Stimulated activated CD4-positive, alpha-beta T cell treated with anti-CD3 and anti-CD28 coated beads, Interleukin-15, amount 100 ng/mL, for 48 hours (primary cell): Measurements from ENCODE around the gene LDB2.

Experiments used
- DNase-seq, 2 donors: peaks; one replicate each; pipeline ENCODE4 v3.0.0-alpha.2; 2020; ENCODE audit warnings: low read depth in 2 of 2

Gene LDB2

GRCh38 chr4:16802044-16802443 lies 96.4 kb downstream of the LDB2 start:
- no peak for DNase-seq

DNA sequence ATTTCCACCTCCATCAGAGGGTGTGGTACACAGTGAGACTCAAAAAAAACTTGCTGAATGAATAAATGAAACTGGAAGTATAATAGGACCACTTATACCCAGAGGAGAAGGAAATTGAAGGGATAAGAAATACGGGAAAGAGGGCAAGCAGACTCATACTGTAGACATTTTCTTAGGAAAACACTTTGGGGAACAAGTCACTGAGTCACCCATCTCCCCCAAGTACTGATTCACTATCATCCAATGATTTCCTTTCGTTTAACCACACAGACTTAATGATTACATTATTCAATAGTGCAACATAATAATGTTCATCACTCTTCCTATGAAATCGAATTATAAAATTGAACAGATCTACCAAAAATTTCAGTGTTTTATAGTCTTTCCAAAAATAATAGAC lies 97.1 kb downstream of the LDB2 start:
- DNase-seq, result no peak

- peak; percentile 12 to 28 for DNase-seq
Measured at GRCh38 chr4:16794816-16795445, 103.5 kb downstream of the LDB2 start.

DNA sequence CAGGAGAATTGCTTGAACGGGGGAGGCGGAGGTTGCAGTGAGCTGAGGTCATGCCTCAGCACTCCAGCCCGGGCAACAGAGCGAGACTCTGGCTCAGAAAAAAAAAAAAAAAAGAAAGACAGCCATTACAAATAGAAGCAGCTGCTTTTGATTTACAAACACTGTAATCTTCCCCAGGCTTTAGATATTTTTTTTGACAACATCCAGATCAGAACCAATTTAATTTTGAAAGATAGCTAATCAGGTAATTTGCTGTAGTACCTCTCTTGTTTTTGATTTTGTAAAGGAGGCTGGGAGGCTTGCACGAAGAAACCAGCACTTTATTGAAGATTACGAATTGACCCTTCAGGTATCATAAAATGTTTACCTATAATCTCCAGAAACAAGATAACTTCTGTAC lies 107.0 kb downstream of the LDB2 start:
- no peak for DNase-seq

- no peak for DNase-seq
Measured at GRCh38 chr4:16790508-16790907, 107.9 kb downstream of the LDB2 start.

DNA sequence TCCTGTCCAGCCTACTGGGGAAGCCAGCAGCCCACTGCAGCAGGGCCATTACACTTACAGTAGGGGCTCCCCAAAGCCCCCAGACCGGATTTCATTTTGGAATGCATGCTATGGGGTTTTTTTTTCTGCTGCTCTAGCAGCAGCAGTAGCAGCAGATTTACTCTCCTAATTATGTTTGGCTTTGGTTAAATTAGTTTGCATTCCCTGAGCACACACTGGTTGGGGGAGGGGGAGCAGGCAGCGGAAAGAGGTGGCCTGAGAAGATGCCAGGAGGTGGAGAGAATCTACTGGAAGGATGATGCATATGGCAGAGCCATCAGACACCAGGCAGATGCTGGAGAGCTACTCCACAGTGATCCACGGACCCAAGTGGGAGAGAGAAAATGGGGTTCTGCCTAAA lies 109.6 kb downstream of the LDB2 start:
- no peak for DNase-seq

DNA sequence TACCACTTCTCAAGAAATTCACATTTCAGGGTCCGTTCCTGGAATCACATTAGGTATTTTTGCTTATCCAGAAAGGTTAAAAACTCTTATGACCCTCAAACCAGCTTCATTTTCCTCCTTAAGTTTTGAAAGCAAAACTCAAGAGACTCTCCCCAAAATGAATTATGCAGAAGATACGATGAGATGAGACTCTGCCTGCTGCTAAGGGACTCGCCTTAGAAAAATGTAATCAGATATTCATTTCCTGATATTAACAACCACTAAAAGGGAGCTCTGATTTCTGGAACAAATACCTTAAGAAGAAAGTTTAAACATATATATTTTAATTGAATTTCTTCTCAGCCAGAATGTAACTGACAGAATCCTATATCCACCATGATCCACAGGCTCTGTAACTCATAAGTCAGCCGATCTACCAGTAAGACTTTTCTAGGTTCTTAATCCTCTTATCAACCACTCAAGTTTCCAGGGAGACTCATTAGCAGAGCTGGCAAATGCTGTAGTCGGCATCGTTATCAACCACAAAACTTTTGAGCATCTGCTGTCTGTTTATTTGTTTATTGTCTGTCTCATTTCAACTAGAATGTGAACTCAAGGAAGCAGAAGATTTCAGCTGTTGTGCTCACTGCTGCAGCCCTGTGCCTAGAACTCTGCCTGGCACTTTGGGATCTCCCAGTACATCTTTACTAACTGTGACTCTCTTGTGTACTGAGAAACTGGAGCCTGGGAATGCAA lies 112.5 kb downstream of the LDB2 start:
- no peak for DNase-seq

- no peak for DNase-seq
Measured at GRCh38 chr4:16783119-16783518, 115.3 kb downstream of the LDB2 start.

DNA sequence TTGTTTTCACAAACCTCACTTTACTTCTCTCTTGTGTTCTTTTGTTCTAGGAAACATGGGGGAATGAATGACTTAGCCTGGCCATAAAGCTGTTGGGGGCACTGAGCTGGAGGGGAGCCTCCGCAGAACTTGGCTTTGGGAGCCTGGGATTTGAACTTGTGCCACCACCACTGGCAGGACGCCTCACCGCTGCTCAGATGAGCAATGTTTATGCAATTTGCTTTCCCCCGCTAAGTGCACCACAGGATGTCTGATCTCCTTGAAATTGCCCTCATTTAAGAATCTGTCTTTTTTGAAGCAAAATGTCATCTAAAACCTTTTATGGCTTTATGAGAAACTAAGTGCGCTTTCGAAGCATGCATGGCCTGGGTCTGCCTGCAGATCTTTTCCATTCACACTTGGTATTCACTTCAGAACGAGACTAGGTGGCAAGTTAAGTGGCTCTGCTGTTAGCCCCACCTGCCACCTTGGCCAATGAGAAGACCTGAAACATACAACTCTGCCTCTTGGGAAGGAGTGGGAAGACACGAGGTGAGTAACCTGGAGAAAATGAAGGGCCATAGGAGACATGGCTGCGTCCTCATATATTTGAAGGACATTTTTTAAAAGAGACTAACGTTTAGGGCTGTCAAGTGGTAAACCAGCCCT lies 119.3 kb downstream of the LDB2 start:
- DNase-seq, result no peak

- DNase-seq, result no peak
Measured at GRCh38 chr4:16777726-16778125, 120.7 kb downstream of the LDB2 start.

DNA sequence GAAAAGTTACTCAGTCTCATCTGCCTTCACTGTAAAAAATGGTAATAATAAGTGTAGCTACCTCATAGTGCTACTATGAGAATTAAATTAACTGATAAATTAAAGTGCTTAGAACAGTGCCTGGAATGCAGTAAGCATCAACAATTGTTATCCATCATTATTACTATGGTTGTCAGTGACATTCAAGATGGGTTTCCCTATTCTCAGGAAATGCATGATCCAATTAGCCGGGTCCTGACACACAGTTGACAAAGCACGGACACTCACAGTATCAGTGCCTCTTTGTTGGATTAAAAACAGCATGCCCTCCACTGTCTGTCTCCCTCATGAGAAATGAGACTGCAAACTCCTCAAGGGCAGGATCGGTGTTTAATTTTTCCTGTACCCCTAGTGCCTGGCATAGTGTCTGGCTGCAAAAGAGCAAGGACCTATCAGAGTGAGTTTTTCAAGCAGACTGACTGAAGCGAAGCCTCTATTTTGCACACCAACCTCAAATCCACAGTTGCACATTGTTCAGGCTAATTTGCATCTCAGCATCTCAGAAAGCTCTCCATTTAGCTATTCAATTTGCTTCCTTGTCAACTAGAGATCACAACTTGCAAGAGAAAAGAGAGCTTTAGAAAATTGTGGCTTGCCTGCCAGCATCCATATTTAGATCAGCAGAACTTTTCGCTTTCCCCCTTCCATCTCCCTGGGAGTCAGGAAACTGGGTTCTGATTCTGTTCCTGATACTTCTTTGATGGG lies 122.9 kb downstream of the LDB2 start:
- DNase-seq, result no peak

DNA sequence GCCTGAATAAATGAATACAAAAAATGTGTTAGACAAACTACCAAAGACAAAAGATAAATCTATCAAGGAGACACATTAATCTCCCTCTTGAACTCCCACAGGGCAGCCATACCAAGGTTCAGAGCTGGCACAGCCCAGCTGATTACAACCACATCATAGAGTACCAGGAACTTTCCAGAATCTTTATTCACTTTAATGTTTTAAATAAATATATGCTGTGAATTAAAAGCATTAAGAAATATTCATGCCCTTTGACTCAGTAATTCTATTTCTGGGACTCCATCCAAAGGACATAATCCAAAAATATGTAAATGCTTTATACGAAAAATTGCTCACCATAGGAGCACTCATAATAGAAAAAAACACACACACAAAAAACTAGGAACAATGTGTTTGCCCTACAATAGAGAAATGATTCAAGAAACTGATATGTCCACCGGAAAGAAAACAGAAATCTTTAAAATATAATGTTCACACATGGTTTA lies 126.0 kb downstream of the LDB2 start:
- no peak for DNase-seq

DNA sequence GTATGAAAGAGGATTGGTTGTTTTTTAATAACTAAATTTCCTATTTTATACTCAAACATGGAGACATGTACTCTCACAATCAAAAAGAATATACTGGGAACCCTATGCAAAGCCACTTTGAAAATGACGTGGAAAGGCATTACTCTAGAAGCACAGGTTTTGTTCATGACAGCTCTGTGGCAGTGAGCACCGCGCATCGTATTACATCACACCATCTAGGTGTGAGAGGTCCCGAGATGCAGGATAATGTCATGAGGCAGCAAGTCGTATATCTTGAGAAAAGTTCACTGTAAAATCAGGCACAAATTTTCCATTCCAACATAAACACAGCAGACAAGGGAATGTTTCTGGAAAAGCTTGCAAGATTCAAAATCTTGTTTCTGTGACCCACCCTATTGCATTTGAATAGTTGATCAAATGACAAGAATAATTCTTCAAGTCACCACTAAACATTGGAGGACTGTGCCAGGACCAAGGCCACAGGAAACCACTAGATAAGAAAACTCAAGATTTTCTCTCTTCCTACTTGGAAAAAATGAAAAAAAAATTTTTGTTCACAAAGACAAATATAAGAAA lies 127.6 kb downstream of the LDB2 start:
- DNase-seq, result no peak

GRCh38 chr4:16767861-16768260 lies 130.6 kb downstream of the LDB2 start:
- DNase-seq, result no peak

GRCh38 chr4:16767251-16767650 lies 131.2 kb downstream of the LDB2 start:
- DNase-seq, result no peak

- no peak for DNase-seq
Measured at GRCh38 chr4:16765546-16765945, 132.9 kb downstream of the LDB2 start.

DNA sequence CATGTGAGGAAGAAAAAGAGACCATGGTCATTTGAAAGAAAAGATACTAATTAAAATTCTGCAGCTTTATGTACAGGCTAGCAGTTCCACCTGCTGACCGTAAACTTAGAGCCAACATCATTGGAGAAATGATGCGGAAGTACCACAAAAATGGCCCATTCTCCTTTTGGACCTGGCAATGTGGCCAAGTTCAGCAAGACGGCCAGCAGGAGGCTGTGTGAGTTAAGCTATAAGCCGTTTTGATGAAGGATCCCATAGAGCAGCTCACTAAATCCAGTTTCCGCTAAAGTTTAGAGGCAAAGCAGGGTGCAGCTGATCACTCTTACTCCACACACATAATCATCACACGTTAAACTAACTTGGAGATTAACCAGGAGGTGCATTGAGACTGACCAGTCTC lies 133.8 kb downstream of the LDB2 start:
- DNase-seq, result no peak

DNA sequence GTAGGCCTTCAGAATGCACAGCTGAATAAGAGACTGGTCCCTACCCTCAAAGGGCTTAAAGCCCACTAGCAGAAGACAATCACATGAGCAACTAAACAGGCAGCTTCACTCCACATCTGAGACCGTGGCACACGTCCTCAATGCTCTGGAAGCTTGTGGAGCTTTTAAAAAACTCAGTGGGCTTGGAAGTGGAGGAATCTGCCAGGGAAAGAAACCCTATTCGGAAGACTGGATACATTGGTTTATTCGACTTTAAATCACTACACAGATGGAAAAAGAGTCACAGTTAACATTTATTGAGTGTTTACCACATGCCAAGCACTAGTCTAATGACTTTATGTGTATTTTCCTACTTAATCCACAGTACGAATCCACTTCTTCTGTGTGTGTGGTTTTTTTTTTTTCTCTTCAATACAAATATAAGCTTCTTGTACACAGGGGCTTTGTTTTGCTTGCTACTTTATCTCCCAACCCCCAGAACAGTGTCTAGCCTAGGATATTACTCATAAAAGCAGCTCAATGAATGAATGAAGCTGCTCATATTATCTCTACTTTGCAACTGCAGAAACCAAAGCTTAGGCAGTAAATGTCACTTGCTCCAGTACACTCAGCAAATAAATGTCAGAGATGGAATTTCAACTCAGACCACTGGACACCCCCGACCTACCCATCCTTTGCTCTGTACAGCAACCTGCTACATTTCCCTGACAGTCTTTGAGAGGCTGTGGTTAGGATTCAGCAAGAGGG lies 137.7 kb downstream of the LDB2 start:
- DNase-seq, result no peak

GRCh38 chr4:16759931-16760582 lies 138.4 kb downstream of the LDB2 start:
- no peak for DNase-seq

DNA sequence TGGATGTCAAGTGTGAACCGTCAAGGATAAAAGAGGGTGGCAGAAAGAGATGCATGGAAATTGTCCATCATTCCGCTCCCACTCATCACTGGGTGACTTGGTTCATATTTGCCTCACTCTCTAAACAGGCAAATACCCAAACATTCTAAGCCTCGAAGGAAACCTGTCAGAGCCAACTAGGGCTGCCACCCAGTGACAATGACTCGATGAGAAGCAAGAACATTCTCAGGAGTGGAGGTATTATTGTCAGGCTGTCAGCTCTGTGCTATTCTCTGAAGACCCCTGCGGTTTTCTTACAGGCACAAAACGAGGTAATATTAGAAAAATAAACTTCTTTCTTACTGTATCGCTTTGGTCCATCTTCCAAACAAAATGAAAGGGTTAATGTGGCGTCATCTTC lies 139.6 kb downstream of the LDB2 start:
- DNase-seq, result no peak

DNA sequence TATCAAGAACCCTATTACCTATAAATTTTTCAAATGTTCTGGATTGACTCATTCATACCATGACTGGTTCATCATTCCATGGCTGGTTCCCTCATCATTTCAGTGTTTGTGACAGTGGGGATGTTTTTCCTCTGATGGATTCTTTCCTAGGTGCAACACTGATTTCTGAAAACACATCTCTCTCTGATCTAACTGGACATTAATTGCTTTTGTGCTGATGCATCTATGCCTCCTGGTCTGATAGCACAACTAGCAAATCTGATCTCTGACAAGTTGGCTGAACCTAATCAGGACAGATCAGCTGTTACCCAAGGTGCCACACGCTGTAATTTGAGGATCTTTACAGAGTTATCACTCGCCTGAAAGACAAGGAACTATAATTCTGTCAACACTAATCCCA lies 140.2 kb downstream of the LDB2 start:
- DNase-seq, result no peak
